GM23248 (cell line): ENCODE measurements around the gene SGTB. TPM values are rescaled to one million over a fixed set of nuclear protein-coding genes. Genes with fewer than 3 reads are reported as not detected.

Source experiments
- DNase-seq: peaks from one replicate; pipeline ENCODE4 v3.0.0-alpha.2; 2015
- H2AFZ ChIP-seq: fragments of 200-600 bp; sonication (generic); 2 replicates; pipeline ENCODE4 v1.6.1; 2016; ENCODE audit warnings: antibody characterized with exemption
- H3F3A ChIP-seq: fragments of 200-600 bp; sonication (generic); 2 replicates; pipeline ENCODE4 v1.6.1; 2016; ENCODE audit warnings: mild to moderate bottlenecking, antibody characterized with exemption, mixed run types; ENCODE audit not compliant: insufficient read depth
- H3K27ac ChIP-seq: fragments of 200-600 bp; sonication (generic); 2 replicates; pipeline ENCODE4 v1.5.1; 2016; ENCODE audit warnings: mild to moderate bottlenecking
- H3K27me3 ChIP-seq: fragments of 200-600 bp; sonication (generic); replicated peaks from 2 replicates; pipeline ENCODE4 v1.6.1; 2016; ENCODE audit warnings: mild to moderate bottlenecking; ENCODE audit not compliant: insufficient read depth
- H3K36me3 ChIP-seq: fragments of 200-600 bp; sonication (generic); 2 replicates; pipeline ENCODE4 v1.6.1; 2016; ENCODE audit warnings: low read depth, mild to moderate bottlenecking
- H3K4me1 ChIP-seq: fragments of 200-600 bp; sonication (generic); 2 replicates; pipeline ENCODE4 v1.6.1; 2016; ENCODE audit warnings: mild to moderate bottlenecking; ENCODE audit not compliant: insufficient read depth
- H3K4me2 ChIP-seq: fragments of 200-600 bp; sonication (generic); one replicate; pipeline ENCODE4 v1.6.1; 2016; ENCODE audit warnings: mild to moderate bottlenecking; ENCODE audit not compliant: unreplicated experiment
- H3K4me3 ChIP-seq: fragments of 200-600 bp; sonication (generic); 2 replicates; pipeline ENCODE4 v1.5.1; 2016; ENCODE audit warnings: mild to moderate bottlenecking
- H3K79me2 ChIP-seq: fragments of 200-600 bp; sonication (generic); 2 replicates; pipeline ENCODE4 v1.6.1; 2016; ENCODE audit warnings: mild to moderate bottlenecking; ENCODE audit not compliant: insufficient read depth
- H3K9ac ChIP-seq: fragments of 200-600 bp; sonication (generic); 2 replicates; pipeline ENCODE4 v1.6.1; 2016; ENCODE audit warnings: mild to moderate bottlenecking
- H3K9me2 ChIP-seq: fragments of 200-600 bp; sonication (generic); 2 replicates; pipeline ENCODE4 v1.6.1; 2016; ENCODE audit warnings: mixed run types, mild to moderate bottlenecking, moderate library complexity; ENCODE audit not compliant: insufficient read depth
- H3K9me3 ChIP-seq: fragments of 200-600 bp; sonication (generic); one replicate; pipeline ENCODE4 v1.6.1; 2017; ENCODE audit warnings: low read depth
- H4K20me1 ChIP-seq: fragments of 200-600 bp; sonication (generic); 2 replicates; pipeline ENCODE4 v1.6.0; 2016; ENCODE audit not compliant: insufficient read depth
- EZH2 ChIP-seq: fragments of 200-600 bp; sonication (generic); IDR thresholded peaks from 2 replicates; pipeline ENCODE4 v1.6.1; 2018; ENCODE audit warnings: antibody characterized with exemption, mild to moderate bottlenecking; ENCODE audit not compliant: insufficient read depth, poor library complexity, severe bottlenecking
- EZH2phosphoT487 ChIP-seq: fragments of 200-600 bp; sonication (generic); IDR thresholded peaks from 2 replicates; pipeline ENCODE4 v1.6.1; 2018; ENCODE audit warnings: antibody characterized with exemption, moderate library complexity, mild to moderate bottlenecking, low read depth; ENCODE audit not compliant: insufficient read depth
- WGBS, 2 experiments: methylation state at CpG; one replicate each; pipeline ENCODE4 v1.1.6; 2015 to 2017; ENCODE audit warnings: low lambda C conversion rate in 2 of 2, low coverage in 1 of 2; ENCODE audit errors: missing lambda C conversion rate in 2 of 2; 5-methylcytosine and 5-hydroxymethylcytosine counted together
- in situ Hi-C: fragments of 300-500 bp; cut with MboI; formaldehyde crosslinking; loops from 2 replicates; pipeline ENCODE4 v1.15.0; 2020
- polyA plus RNA-seq: library from polyadenylated mRNA; unstranded; fragments of >200 nt; fragmentation: Nextera tagmentation; extraction: Ambion mirVana; gene quantifications from 2 replicates; pipeline ENCODE4 v1.2.1, GENCODE V29; 2016
- total RNA-seq: library from RNA; depleted of rRNA; stranded (reverse); fragments of >200 nt; shearing (Covaris generic); gene quantifications from 2 replicates; pipeline ENCODE4 v1.2.3, GENCODE V29; 2014

SGTB gene
- total and polyA plus RNA-seq, 2 experiments from 2014 or later: 16.3 to 39.9 TPM

GRCh38 chr5:65749956-65750355 lies 28.0 kb upstream of the SGTB start:
- H3K27me3 ChIP-seq: no peaks in the 10 kb centered on the region
- H4K20me1 ChIP-seq: no peaks in the 10 kb centered on the region
- no peak overlapping the region for H3K4me3 ChIP-seq
- H3K79me2 ChIP-seq: peaks cover 97% of the 10 kb centered on the region
- H3K9ac ChIP-seq: no peak overlapping the region
- H3K36me3 ChIP-seq: no peaks in the 10 kb centered on the region
- H3K9me2 ChIP-seq: no peaks in the 10 kb centered on the region
- WGBS, 2 experiments: 95 to 97% methylated on average over 5 of the region's 5 CpGs
- no peak overlapping the region for H2AFZ ChIP-seq
- H3K4me1 ChIP-seq: no peaks in the 10 kb centered on the region
- no peaks in the 10 kb centered on the region for H3K9me3 ChIP-seq
- no peak overlapping the region for H3K4me2 ChIP-seq
- TF ChIP-seq EZH2phosphoT487: no peak
- no peak for TF ChIP-seq EZH2
- H3K27ac ChIP-seq: no peak overlapping the region
- no peak for DNase-seq
- in situ Hi-C loops: no loop called here
- no peaks in the 10 kb centered on the region for H3F3A ChIP-seq

GRCh38 chr5:65749221-65749844 lies 27.4 kb upstream of the SGTB start:
- no peak for DNase-seq
- Histone ChIP-seq H3K27ac (no peak overlapping the region), H3K79me2 (peaks cover 97% of the 10 kb centered on the region), H3K4me1 (no peaks in the 10 kb centered on the region), H3K9me2 (no peaks in the 10 kb centered on the region), H3K4me3 (no peak overlapping the region), H3F3A (no peaks in the 10 kb centered on the region), H2AFZ (no peak overlapping the region), H3K4me2 (no peak overlapping the region), H3K9me3 (no peaks in the 10 kb centered on the region), H4K20me1 (no peaks in the 10 kb centered on the region), H3K9ac (no peak overlapping the region), H3K27me3 (no peaks in the 10 kb centered on the region), H3K36me3 (no peaks in the 10 kb centered on the region)
- no peak for TF ChIP-seq EZH2phosphoT487
- no peak for TF ChIP-seq EZH2
- in situ Hi-C loops: no loop called here
- WGBS, 2 experiments: 100% methylated on average over 1 of the region's 1 CpG

- in situ Hi-C loops: no loop called here
- H3K27ac ChIP-seq: peak overlapping the region; percentile 63
These were observed 20.8 kb upstream of the SGTB start for GRCh38 chr5:65742565-65743231.

GRCh38 chr5:65739162-65739561 lies 17.3 kb upstream of the SGTB start:
- Histone ChIP-seq H3K9me2 (no peaks in the 10 kb centered on the region), H3K9me3 (no peaks in the 10 kb centered on the region), H3K27ac (no peak overlapping the region), H3K9ac (no peak overlapping the region), H3K36me3 (no peaks in the 10 kb centered on the region), H2AFZ (no peak overlapping the region), H3K4me2 (no peak overlapping the region), H4K20me1 (no peaks in the 10 kb centered on the region), H3K27me3 (no peaks in the 10 kb centered on the region), H3K79me2 (peaks cover 90% of the 10 kb centered on the region), H3K4me3 (no peak overlapping the region), H3F3A (peaks cover 27% of the 10 kb centered on the region), H3K4me1 (peaks cover 29% of the 10 kb centered on the region)
- in situ Hi-C loops: no loop called here
- no peak for DNase-seq
- TF ChIP-seq EZH2phosphoT487: no peak
- TF ChIP-seq EZH2: no peak

More at GRCh38 chr5:65742565-65743231, 20.8 kb upstream of the SGTB start:
- Histone ChIP-seq H3K4me2 (peak overlapping the region; percentile 49), H3F3A (peaks cover 27% of the 10 kb centered on the region), H3K36me3 (no peaks in the 10 kb centered on the region), H3K27me3 (no peaks in the 10 kb centered on the region), H3K79me2 (peaks cover 91% of the 10 kb centered on the region), H3K9ac (0 out of 2 replicates have a peak overlapping the region, but pooled peaks have one; percentile 20), H3K4me3 (no peak overlapping the region), H4K20me1 (no peaks in the 10 kb centered on the region), H3K9me3 (no peaks in the 10 kb centered on the region), H3K9me2 (no peaks in the 10 kb centered on the region), H3K4me1 (peaks cover 29% of the 10 kb centered on the region), H2AFZ (no peak overlapping the region; the same call in 1 of the 2 replicates)
- 0 out of 2 replicates have a peak, but pooled peaks have one; percentile 76 for TF ChIP-seq EZH2phosphoT487
- TF ChIP-seq EZH2: no peak
- WGBS, 2 experiments: 13 to 20% methylated on average over 4 of the region's 4 CpGs
- DNase-seq: peak; percentile 92
